ENCODE data around the gene OR2AG1.

The OR2AG1 gene

GRCh38 chr11:6747097-6747668 is 35.6 kb upstream of the OR2AG1 start:
- H3K23ac ChIP-seq (ENCODE audit: low read length in 2 of 2), result no peak overlapping the region
- H2BK15ac ChIP-seq (ENCODE audit: low read depth, poor library complexity, severe bottlenecking), result no peak overlapping the region
- H3K27me3 ChIP-seq (ENCODE audit: control insufficient read depth in 1 of 2, insufficient read depth in 1 of 2, low read length in 2 of 2), result peaks cover 0 to 5% of the 10 kb centered on the region in 2 experiments
- no peak overlapping the region for H2AFZ ChIP-seq (ENCODE audit: low read depth, low read length)
- no peak overlapping the region for H2BK12ac ChIP-seq (ENCODE audit: low read length in 2 of 2)
- no peaks in the 10 kb centered on the region for H3K79me1 ChIP-seq (replicated peaks; ENCODE audit: low read length, poor library complexity, severe bottlenecking)
- no peak overlapping the region for H4K8ac ChIP-seq (ENCODE audit: low read length)
- no peak overlapping the region for H3K9ac ChIP-seq (ENCODE audit: low read length)
- no peaks in the 10 kb centered on the region for H3K4me1 ChIP-seq (ENCODE audit: control insufficient read depth, insufficient read depth, low read depth, low read length)
- H3K4me2 ChIP-seq (ENCODE audit: low read length, poor library complexity, severe bottlenecking), result no peak overlapping the region
- WGBS, result 88% methylated on average over 1 of the region's 3 CpGs
- no peak overlapping the region for H2BK120ac ChIP-seq (ENCODE audit: low read depth, low read length)
- H4K91ac ChIP-seq (ENCODE audit: low read length), result no peak overlapping the region
- H3K9me3 ChIP-seq (ENCODE audit: control insufficient read depth, low read length), result no peaks in the 10 kb centered on the region
- no peak overlapping the region for H3K4me3 ChIP-seq (ENCODE audit: insufficient read depth in 1 of 2, low read depth in 1 of 2, low read length in 2 of 2)
- H3K36me3 ChIP-seq (ENCODE audit: control insufficient read depth in 1 of 2, insufficient read depth in 2 of 2, low read depth in 1 of 2, low read length in 2 of 2), result no peaks in the 10 kb centered on the region
- DNase-seq, result no peak
- H2AK5ac ChIP-seq (ENCODE audit: low read length, severe bottlenecking), result no peak overlapping the region
- no peak overlapping the region for H2BK5ac ChIP-seq (ENCODE audit: low read depth, low read length, poor library complexity, severe bottlenecking)
- no peak overlapping the region for H3K27ac ChIP-seq (ENCODE audit: low read length, poor library complexity, severe bottlenecking)
- no peak overlapping the region for H3K4ac ChIP-seq (ENCODE audit: low read depth in 1 of 2, low read length in 2 of 2)
- H3K14ac ChIP-seq (ENCODE audit: low read length in 2 of 2), result no peak overlapping the region
- H3K18ac ChIP-seq (ENCODE audit: low read depth in 1 of 2, low read length in 2 of 2), result no peak overlapping the region

GRCh38 chr11:6755303-6755952 is 27.4 kb upstream of the OR2AG1 start:
- no peak overlapping the region for H3K23ac ChIP-seq (ENCODE audit: low read length in 2 of 2)
- no peak overlapping the region for H3K4ac ChIP-seq (ENCODE audit: low read depth in 1 of 2, low read length in 2 of 2)
- H3K4me2 ChIP-seq (ENCODE audit: low read length, poor library complexity, severe bottlenecking), result no peak overlapping the region
- H3K14ac ChIP-seq (ENCODE audit: low read length in 2 of 2), result no peak overlapping the region
- H2BK120ac ChIP-seq (ENCODE audit: low read depth, low read length), result no peak overlapping the region
- peaks cover 0 to 5% of the 10 kb centered on the region in 2 experiments for H3K27me3 ChIP-seq (ENCODE audit: control insufficient read depth in 1 of 2, insufficient read depth in 1 of 2, low read length in 2 of 2)
- H3K36me3 ChIP-seq (ENCODE audit: control insufficient read depth in 1 of 2, insufficient read depth in 2 of 2, low read depth in 1 of 2, low read length in 2 of 2), result no peaks in the 10 kb centered on the region
- no peak overlapping the region for H3K4me3 ChIP-seq (ENCODE audit: insufficient read depth in 1 of 2, low read depth in 1 of 2, low read length in 2 of 2)
- no peak overlapping the region for H2BK5ac ChIP-seq (ENCODE audit: low read depth, low read length, poor library complexity, severe bottlenecking)
- H4K8ac ChIP-seq (ENCODE audit: low read length), result no peak overlapping the region
- DNase-seq, result peak; percentile 41
- no peaks in the 10 kb centered on the region for H3K4me1 ChIP-seq (ENCODE audit: control insufficient read depth, insufficient read depth, low read depth, low read length)
- no peak overlapping the region for H2AK5ac ChIP-seq (ENCODE audit: low read length, severe bottlenecking)
- no peaks in the 10 kb centered on the region for H3K79me1 ChIP-seq (replicated peaks; ENCODE audit: low read length, poor library complexity, severe bottlenecking)
- no peak overlapping the region for H3K9ac ChIP-seq (ENCODE audit: low read length)
- H2BK15ac ChIP-seq (ENCODE audit: low read depth, poor library complexity, severe bottlenecking), result no peak overlapping the region
- H3K18ac ChIP-seq (ENCODE audit: low read depth in 1 of 2, low read length in 2 of 2), result no peak overlapping the region
- WGBS, result 3% methylated on average over 3 of the region's 5 CpGs
- H3K27ac ChIP-seq (ENCODE audit: low read length, poor library complexity, severe bottlenecking), result no peak overlapping the region
- H2AFZ ChIP-seq (ENCODE audit: low read depth, low read length), result no peak overlapping the region
- H3K9me3 ChIP-seq (ENCODE audit: control insufficient read depth, low read length), result no peaks in the 10 kb centered on the region
- no peak overlapping the region for H2BK12ac ChIP-seq (ENCODE audit: low read length in 2 of 2)
- no peak overlapping the region for H4K91ac ChIP-seq (ENCODE audit: low read length)

GRCh38 chr11:6755953-6756347 is 26.9 kb upstream of the OR2AG1 start:
- Histone ChIP-seq H2BK5ac (ENCODE audit: low read depth, low read length, poor library complexity, severe bottlenecking) (no peak overlapping the region), H2BK120ac (ENCODE audit: low read depth, low read length) (no peak overlapping the region), H3K4ac (ENCODE audit: low read depth in 1 of 2, low read length in 2 of 2) (no peak overlapping the region), H2AFZ (ENCODE audit: low read depth, low read length) (no peak overlapping the region), H3K4me2 (ENCODE audit: low read length, poor library complexity, severe bottlenecking) (no peak overlapping the region), H2BK15ac (ENCODE audit: low read depth, poor library complexity, severe bottlenecking) (no peak overlapping the region), H3K9ac (ENCODE audit: low read length) (no peak overlapping the region), H3K36me3 (ENCODE audit: control insufficient read depth in 1 of 2, insufficient read depth in 2 of 2, low read depth in 1 of 2, low read length in 2 of 2) (no peaks in the 10 kb centered on the region), H3K79me1 (replicated peaks; ENCODE audit: low read length, poor library complexity, severe bottlenecking) (no peaks in the 10 kb centered on the region), H3K18ac (ENCODE audit: low read depth in 1 of 2, low read length in 2 of 2) (no peak overlapping the region), H3K23ac (ENCODE audit: low read length in 2 of 2) (no peak overlapping the region), H4K8ac (ENCODE audit: low read length) (no peak overlapping the region), H3K27ac (ENCODE audit: low read length, poor library complexity, severe bottlenecking) (no peak overlapping the region), H3K14ac (ENCODE audit: low read length in 2 of 2) (no peak overlapping the region), H2BK12ac (ENCODE audit: low read length in 2 of 2) (no peak overlapping the region), H3K27me3 (ENCODE audit: control insufficient read depth in 1 of 2, insufficient read depth in 1 of 2, low read length in 2 of 2) (peaks cover 0 to 2% of the 10 kb centered on the region in 2 experiments), H3K9me3 (ENCODE audit: control insufficient read depth, low read length) (no peaks in the 10 kb centered on the region), H4K91ac (ENCODE audit: low read length) (no peak overlapping the region), H2AK5ac (ENCODE audit: low read length, severe bottlenecking) (no peak overlapping the region), H3K4me1 (ENCODE audit: control insufficient read depth, insufficient read depth, low read depth, low read length) (no peaks in the 10 kb centered on the region), H3K4me3 (ENCODE audit: insufficient read depth in 1 of 2, low read depth in 1 of 2, low read length in 2 of 2) (no peak overlapping the region)
- 100% methylated on average over 1 of the region's 1 CpG for WGBS
- DNase-seq, result no peak

GRCh38 chr11:6757373-6757967 is 25.4 kb upstream of the OR2AG1 start:
- Histone ChIP-seq H3K9me3 (ENCODE audit: control insufficient read depth, low read length) (no peaks in the 10 kb centered on the region), H2AFZ (ENCODE audit: low read depth, low read length) (no peak overlapping the region), H3K4me2 (ENCODE audit: low read length, poor library complexity, severe bottlenecking) (no peak overlapping the region), H2AK5ac (ENCODE audit: low read length, severe bottlenecking) (no peak overlapping the region), H2BK12ac (ENCODE audit: low read length in 2 of 2) (no peak overlapping the region), H3K36me3 (ENCODE audit: control insufficient read depth in 1 of 2, insufficient read depth in 2 of 2, low read depth in 1 of 2, low read length in 2 of 2) (no peaks in the 10 kb centered on the region), H2BK120ac (ENCODE audit: low read depth, low read length) (no peak overlapping the region), H3K9ac (ENCODE audit: low read length) (no peak overlapping the region), H3K79me1 (replicated peaks; ENCODE audit: low read length, poor library complexity, severe bottlenecking) (no peaks in the 10 kb centered on the region), H3K27ac (ENCODE audit: low read length, poor library complexity, severe bottlenecking) (no peak overlapping the region), H3K27me3 (ENCODE audit: control insufficient read depth in 1 of 2, insufficient read depth in 1 of 2, low read length in 2 of 2) (no peaks in the 10 kb centered on the region), H3K23ac (ENCODE audit: low read length in 2 of 2) (no peak overlapping the region), H3K14ac (ENCODE audit: low read length in 2 of 2) (no peak overlapping the region), H3K4me1 (ENCODE audit: control insufficient read depth, insufficient read depth, low read depth, low read length) (no peaks in the 10 kb centered on the region), H3K4me3 (ENCODE audit: insufficient read depth in 1 of 2, low read depth in 1 of 2, low read length in 2 of 2) (no peak overlapping the region), H3K4ac (ENCODE audit: low read depth in 1 of 2, low read length in 2 of 2) (no peak overlapping the region), H4K8ac (ENCODE audit: low read length) (no peak overlapping the region), H2BK15ac (ENCODE audit: low read depth, poor library complexity, severe bottlenecking) (no peak overlapping the region), H3K18ac (ENCODE audit: low read depth in 1 of 2, low read length in 2 of 2) (no peak overlapping the region), H4K91ac (ENCODE audit: low read length) (no peak overlapping the region), H2BK5ac (ENCODE audit: low read depth, low read length, poor library complexity, severe bottlenecking) (no peak overlapping the region)
- WGBS, result 0% methylated on average over 1 of the region's 2 CpGs
- DNase-seq, result peak; percentile 62
